IMR-90 (cell line): ENCODE data around the gene TPSAB1. TPM values are rescaled to one million over a fixed set of nuclear protein-coding genes. Genes with fewer than 3 reads are reported as not detected.

Source experiments
- ATAC-seq: fragments of 200-7000 bp; cut with Tn5 transposase; 2 replicates; pipeline ENCODE4 v1.9.1; 2020; ENCODE audit warnings: low read depth, mild to moderate bottlenecking, moderate library complexity
- BruUV-seq: library from RNA; stranded (reverse); fragments of 400-500 nt; replicated peaks from 2 replicates; lab custom pipeline; 2021; lab: Mats Ljungman, UMichigan
- CTCF ChIA-PET: fragments of 300-600 bp; formaldehyde crosslinking; extraction: SDS; loops from one replicate; lab custom pipeline; 2021; ENCODE audit warnings: antibody characterized with exemption; lab: Yijun Ruan, JAX
- POLR2A ChIA-PET: fragments of 300-600 bp; sonication (Branson Sonifier 250); formaldehyde crosslinking; loops from one replicate; lab custom pipeline; 2022; ENCODE audit warnings: antibody characterized with exemption; ENCODE audit not compliant: unreplicated experiment; lab: Charles Lee
- DNase-seq: peaks from one replicate; pipeline ENCODE4 v3.0.0; 2013
- H2AFZ ChIP-seq: replicated peaks from 2 replicates; pipeline ENCODE3; 2013; ENCODE audit warnings: low read length, mild to moderate bottlenecking; ENCODE audit not compliant: poor library complexity
- H2AK5ac ChIP-seq: 2 replicates; pipeline ENCODE4 v1.6.1; 2013; ENCODE audit warnings: low read depth, low read length, inconsistent platforms
- H2AK9ac ChIP-seq: replicated peaks from 2 replicates; pipeline ENCODE3; 2013; ENCODE audit warnings: mild to moderate bottlenecking, low read depth, low read length, moderate library complexity; ENCODE audit not compliant: poor library complexity
- H2BK120ac ChIP-seq: 2 replicates; pipeline ENCODE4 v1.6.1; 2013; ENCODE audit warnings: low read depth, low read length, inconsistent platforms
- H2BK15ac ChIP-seq: 3 replicates; pipeline ENCODE4 v1.6.1; 2013; ENCODE audit warnings: low read depth, low read length, inconsistent platforms
- H2BK20ac ChIP-seq: 2 replicates; pipeline ENCODE4 v1.6.1; 2013; ENCODE audit warnings: low read depth, mild to moderate bottlenecking, inconsistent platforms, low read length, moderate library complexity
- H2BK5ac ChIP-seq: 2 replicates; pipeline ENCODE4 v1.6.1; 2013; ENCODE audit warnings: mild to moderate bottlenecking, low read depth, low read length, inconsistent platforms; ENCODE audit not compliant: poor library complexity, severe bottlenecking
- H3K14ac ChIP-seq: replicated peaks from 2 replicates; pipeline ENCODE4 v1.6.1; 2013; ENCODE audit warnings: low read depth, low read length, inconsistent platforms
- H3K18ac ChIP-seq: 2 replicates; pipeline ENCODE4 v1.6.1; 2013; ENCODE audit warnings: low read depth, low read length, control low read depth
- H3K23ac ChIP-seq: 2 replicates; pipeline ENCODE4 v1.6.1; 2013; ENCODE audit warnings: low read depth, low read length, inconsistent platforms
- H3K27ac ChIP-seq: 2 replicates; pipeline ENCODE4 v1.5.1; 2013; ENCODE audit warnings: mild to moderate bottlenecking, control low read depth, low read length; ENCODE audit not compliant: insufficient read depth
- H3K27me3 ChIP-seq: 2 replicates; pipeline ENCODE4 v1.6.1; 2013; ENCODE audit warnings: low read length; ENCODE audit not compliant: control insufficient read depth, insufficient read depth
- H3K36me3 ChIP-seq: 2 replicates; pipeline ENCODE4 v1.6.1; 2013; ENCODE audit warnings: low read length, mixed read lengths; ENCODE audit not compliant: control insufficient read depth, insufficient read depth
- H3K4ac ChIP-seq: 2 replicates; pipeline ENCODE4 v1.6.1; 2013; ENCODE audit warnings: low read depth, low read length, inconsistent platforms
- H3K4me1 ChIP-seq: 2 replicates; pipeline ENCODE4 v1.6.1; 2013; ENCODE audit warnings: low read length, mixed read lengths; ENCODE audit not compliant: control insufficient read depth, insufficient read depth
- H3K4me2 ChIP-seq: 2 replicates; pipeline ENCODE4 v1.6.1; 2013; ENCODE audit warnings: low read depth, mild to moderate bottlenecking, control low read depth, low read length, moderate library complexity
- H3K4me3 ChIP-seq: 2 replicates; pipeline ENCODE4 v1.5.1; 2013; ENCODE audit warnings: low read depth, mild to moderate bottlenecking, control low read depth, low read length, moderate library complexity; ENCODE audit not compliant: insufficient read depth
- H3K56ac ChIP-seq: 2 replicates; pipeline ENCODE4 v1.6.1; 2013; ENCODE audit warnings: low read length, inconsistent platforms; ENCODE audit not compliant: insufficient read depth; ENCODE audit errors: extremely low read depth
- H3K79me1 ChIP-seq, 2 experiments: 2 replicates each; pipeline ENCODE4 v1.6.1; 2013; ENCODE audit warnings: low read length in 2 of 2, inconsistent platforms in 1 of 2, low read depth in 1 of 2
- H3K9ac ChIP-seq: 2 replicates; pipeline ENCODE4 v1.6.1; 2013; ENCODE audit warnings: low read depth, low read length, control low read depth
- H3K9me1 ChIP-seq: 2 replicates; pipeline ENCODE4 v1.6.1; 2013; ENCODE audit warnings: low read length, inconsistent platforms; ENCODE audit not compliant: insufficient read depth
- H3K9me3 ChIP-seq: 2 replicates; pipeline ENCODE4 v1.6.1; 2013; ENCODE audit warnings: low read length; ENCODE audit not compliant: control insufficient read depth, insufficient read depth
- H4K20me1 ChIP-seq: 2 replicates; pipeline ENCODE4 v1.6.1; 2013; ENCODE audit warnings: low read length, inconsistent platforms; ENCODE audit not compliant: insufficient read depth
- H4K5ac ChIP-seq: 2 replicates; pipeline ENCODE4 v1.6.1; 2013; ENCODE audit warnings: mild to moderate bottlenecking, low read depth, low read length, control low read depth
- H4K8ac ChIP-seq, 2 experiments: 2 replicates each; pipeline ENCODE4 v1.6.1; 2013; ENCODE audit warnings: low read depth in 2 of 2, low read length in 2 of 2, control low read depth in 1 of 2, inconsistent platforms in 1 of 2
- H4K91ac ChIP-seq: 2 replicates; pipeline ENCODE4 v1.6.1; 2013; ENCODE audit warnings: low read depth, low read length, inconsistent platforms; ENCODE audit not compliant: insufficient read depth
- BHLHE40 ChIP-seq: fragments of 150-350 bp; IDR thresholded peaks from 2 replicates; pipeline ENCODE4 v1.6.1; 2016; ENCODE audit warnings: mild to moderate bottlenecking, low read depth, low read length
- CEBPB ChIP-seq: IDR thresholded peaks from 2 replicates; pipeline ENCODE4 v1.6.1; 2012; ENCODE audit warnings: low read depth, low read length, improper control_type of control experiment
- CHD1 ChIP-seq: IDR thresholded peaks from 2 replicates; pipeline ENCODE4 v1.6.1; 2012; ENCODE audit warnings: low read depth, low read length, improper control_type of control experiment
- CTCF ChIP-seq: conservative IDR thresholded peaks from 2 replicates; pipeline ENCODE4 v1.5.1; 2012; ENCODE audit warnings: mild to moderate bottlenecking, low read depth, low read length, improper control_type of control experiment
- ELK1 ChIP-seq: fragments of 150-350 bp; IDR thresholded peaks from 2 replicates; pipeline ENCODE4 v1.6.1; 2016; ENCODE audit warnings: low read depth, mild to moderate bottlenecking, low read length, moderate library complexity, borderline replicate concordance
- FOS ChIP-seq: fragments of 150-350 bp; IDR thresholded peaks from 2 replicates; pipeline ENCODE4 v1.6.1; 2016; ENCODE audit warnings: low read depth, low read length
- MAFK ChIP-seq: IDR thresholded peaks from 2 replicates; pipeline ENCODE4 v1.6.1; 2012; ENCODE audit warnings: low read depth, low read length, improper control_type of control experiment
- MAZ ChIP-seq: IDR thresholded peaks from 2 replicates; pipeline ENCODE4 v1.6.1; 2012; ENCODE audit warnings: low read depth, mild to moderate bottlenecking, low read length, improper control_type of control experiment, moderate library complexity, borderline replicate concordance
- MXI1 ChIP-seq: IDR thresholded peaks from 2 replicates; pipeline ENCODE4 v1.6.1; 2012; ENCODE audit warnings: low read depth, mild to moderate bottlenecking, low read length, moderate library complexity, borderline replicate concordance
- NFE2L2 ChIP-seq: fragments of 150-350 bp; IDR thresholded peaks from 2 replicates; pipeline ENCODE4 v1.6.1; 2016; ENCODE audit warnings: low read depth, mild to moderate bottlenecking, low read length
- POLR2A ChIP-seq: IDR thresholded peaks from 2 replicates; pipeline ENCODE4 v1.6.1; 2012; ENCODE audit warnings: mild to moderate bottlenecking, low read depth, low read length
- RAD21 ChIP-seq: IDR thresholded peaks from 2 replicates; pipeline ENCODE4 v1.6.1; 2012; ENCODE audit warnings: low read length, improper control_type of control experiment
- RCOR1 ChIP-seq: IDR thresholded peaks from 2 replicates; pipeline ENCODE4 v1.6.1; 2012; ENCODE audit warnings: mild to moderate bottlenecking, low read length, improper control_type of control experiment; ENCODE audit not compliant: insufficient replicate concordance
- RFX5 ChIP-seq: IDR thresholded peaks from 2 replicates; pipeline ENCODE4 v1.8.0; 2012; ENCODE audit warnings: low read depth, mild to moderate bottlenecking, low read length, moderate library complexity
- SMC3 ChIP-seq: fragments of 150-350 bp; IDR thresholded peaks from 2 replicates; pipeline ENCODE4 v1.6.1; 2016; ENCODE audit warnings: low read depth, mild to moderate bottlenecking, antibody characterized with exemption, low read length, moderate library complexity
- USF2 ChIP-seq: fragments of 150-350 bp; IDR thresholded peaks from 2 replicates; pipeline ENCODE4 v1.6.1; 2017; ENCODE audit warnings: mild to moderate bottlenecking, antibody characterized with exemption, low read length, low read depth
- WGBS, 2 experiments: methylation state at CpG; one replicate each; pipeline versions ENCODE4 v1.1.5 to v1.1.7; 2013; ENCODE audit warnings: missing lambda C conversion rate in 2 of 2; ENCODE audit not compliant: insufficient read length in 1 of 2; ENCODE audit errors: extremely low coverage in 2 of 2; 5-methylcytosine and 5-hydroxymethylcytosine counted together
- dilution Hi-C: fragments of 300-500 bp; cut with HindIII; formaldehyde crosslinking; loops from one replicate; pipeline ENCODE4 v1.14.3; 2018; ENCODE audit warnings: low sequenced_read_pairs; ENCODE audit not compliant: unreplicated experiment
- in situ Hi-C: fragments of 300-500 bp; cut with MboI; formaldehyde crosslinking; loops from 3 replicates; pipeline ENCODE4 v1.14.3; 2019; ENCODE audit warnings: low sequenced_read_pairs, inconsistent platforms, mixed read lengths
- intact Hi-C: fragments of 100-400 bp; cut with micrococcal nuclease; formaldehyde crosslinking; loops from 2 replicates; pipeline ENCODE4 v1.10.0; 2022
- polyA plus RNA-seq, 3 experiments: library from polyadenylated mRNA; depleted of rRNA; stranded (reverse); fragments of >200 nt; gene quantifications; 2 replicates each; pipeline ENCODE4 v1.2.3, GENCODE V29; 2012; ENCODE audit warnings: low replicate concordance in 1 of 3
- total RNA-seq: library from RNA; depleted of rRNA; stranded (reverse); fragments of >200 nt; gene quantifications from 2 replicates; pipeline ENCODE4 v1.2.3, GENCODE V29; 2012

TPSAB1 gene
- total and polyA plus RNA-seq, 2 of the 4 experiments (the other 2 are of a cell fraction) = not detected

- H2BK5ac ChIP-seq = no peak overlapping the region
- BruUV-seq = no TSS peak
- ATAC-seq = no peak
These were observed 4.4 kb downstream of the TPSAB1 start for GRCh38 chr16:1244881-1245280.

More at GRCh38 chr16:1244881-1245280, 4.4 kb downstream of the TPSAB1 start:
- no peak overlapping the region for H3K9ac ChIP-seq
- H2BK20ac ChIP-seq = no peak overlapping the region
- H4K5ac ChIP-seq = no peak overlapping the region
- intact Hi-C loops = no loop called here
- H4K91ac ChIP-seq = no peak overlapping the region
- H3K4me1 ChIP-seq = no peaks in the 10 kb centered on the region
- no peak for DNase-seq
- no peak overlapping the region for H3K14ac ChIP-seq
- no peak overlapping the region for H3K4ac ChIP-seq
- H2BK15ac ChIP-seq = no peak overlapping the region
- peaks cover 18% of the 10 kb centered on the region for H3K27me3 ChIP-seq
- no peaks in the 10 kb centered on the region for H3K9me1 ChIP-seq
- CTCF ChIA-PET = no interaction called here
- H3K27ac ChIP-seq = no peak overlapping the region
- no peak overlapping the region for H2AK5ac ChIP-seq
- no peaks in the 10 kb centered on the region for H4K20me1 ChIP-seq
- no peaks in the 10 kb centered on the region for H3K9me3 ChIP-seq
- TF ChIP-seq NFE2L2 (no peak), CHD1 (no peak), ELK1 (no peak), BHLHE40 (no peak), FOS (no peak), USF2 (no peak), CEBPB (no peak), RCOR1 (no peak), RFX5 (no peak), SMC3 (no peak), CTCF (no peak), POLR2A (no peak), MXI1 (no peak), MAZ (no peak), MAFK (no peak), RAD21 (no peak)
- no peak overlapping the region for H3K4me2 ChIP-seq
- H2AFZ ChIP-seq = no peak overlapping the region
- H3K79me1 ChIP-seq = no peaks in the 10 kb centered on the region
- in situ Hi-C loops = no loop called here
- H3K18ac ChIP-seq = no peak overlapping the region
- no peak overlapping the region for H4K8ac ChIP-seq
- H3K23ac ChIP-seq = no peak overlapping the region
- H2AK9ac ChIP-seq = no peak overlapping the region
- dilution Hi-C loops = no loop called here
- no peak overlapping the region for H3K4me3 ChIP-seq
- 90% methylated on average over 3 of the region's 12 CpGs; no CpG with 5 or more reads in 1 of the 2 experiments for WGBS, 2 experiments
- no peak overlapping the region for H3K56ac ChIP-seq
- POLR2A ChIA-PET = no interaction called here
- no peak overlapping the region for H2BK120ac ChIP-seq
- no peaks in the 10 kb centered on the region for H3K36me3 ChIP-seq
